ENCODE data around the gene ZNRF1. TPM values are rescaled to one million over a fixed set of nuclear protein-coding genes. Genes with fewer than 3 reads are reported as not detected.
"Not testable (repeated sequence)": the region's sequence is repeated elsewhere in the genome, so short reads cannot be mapped to it uniquely, and the experiment has no call there.

ZNRF1 gene
- total RNA-seq, 2 experiments from 2014 or later = 13.0 to 13.2 TPM

GRCh38 chr16:75019586-75019985, 20.8 kb downstream of the ZNRF1 start:
- POLR2A ChIA-PET = no interaction called here

GRCh38 chr16:75021410-75021809, 22.6 kb downstream of the ZNRF1 start:
- POLR2A ChIA-PET = no interaction called here
- CTCF ChIA-PET = no interaction called here

More at GRCh38 chr16:75019586-75019985, 20.8 kb downstream of the ZNRF1 start:
- CTCF ChIA-PET = interaction anchor here (0.6 kb wide), 1 partner anchor 43 kb away, joined by 3 read pairs; no protein-coding TSS in a partner anchor

GRCh38 chr16:75022567-75022966, 23.7 kb downstream of the ZNRF1 start:
- POLR2A ChIA-PET = no interaction called here
- CTCF ChIA-PET = no interaction called here

- ChIA-PET POLR2A (no interaction called here), CTCF (no interaction called here)
Measured at GRCh38 chr16:75023009-75023408, 24.2 kb downstream of the ZNRF1 start.

- ChIA-PET CTCF (no interaction called here), POLR2A (no interaction called here)
Measured at GRCh38 chr16:75024182-75024581, 25.4 kb downstream of the ZNRF1 start.

- POLR2A ChIA-PET = no interaction called here
- CTCF ChIA-PET = no interaction called here
Measured at GRCh38 chr16:75024594-75024993, 25.8 kb downstream of the ZNRF1 start.

GRCh38 chr16:75025761-75026160, 26.9 kb downstream of the ZNRF1 start:
- CTCF ChIA-PET = no interaction called here
- POLR2A ChIA-PET = no interaction called here

GRCh38 chr16:75026239-75026891, 27.5 kb downstream of the ZNRF1 start:
- CTCF ChIA-PET, POLR2A ChIA-PET: not testable (repeated sequence)

- POLR2A ChIA-PET = no interaction called here
- CTCF ChIA-PET = no interaction called here
Measured at GRCh38 chr16:75026892-75027391, 28.1 kb downstream of the ZNRF1 start.

GRCh38 chr16:75027520-75028300, 28.9 kb downstream of the ZNRF1 start:
- ChIA-PET POLR2A (no interaction called here), CTCF (no interaction called here)

GRCh38 chr16:75028544-75029135, 29.8 kb downstream of the ZNRF1 start:
- POLR2A ChIA-PET = interaction anchor here (0.6 kb wide), 1 partner anchor 147 kb away, joined by 5 read pairs; no protein-coding TSS in a partner anchor

GRCh38 chr16:75029854-75030253, 31.0 kb downstream of the ZNRF1 start:
- ChIA-PET CTCF (no interaction called here), POLR2A (no interaction called here)

More at GRCh38 chr16:75028544-75029135, 29.8 kb downstream of the ZNRF1 start:
- CTCF ChIA-PET = no interaction called here

- CTCF ChIA-PET = no interaction called here
- POLR2A ChIA-PET = no interaction called here
Measured at GRCh38 chr16:75032655-75033054, 33.8 kb downstream of the ZNRF1 start.

GRCh38 chr16:75035410-75035968, 36.7 kb downstream of the ZNRF1 start:
- POLR2A ChIA-PET = no interaction called here

GRCh38 chr16:75038036-75038858, 39.4 kb downstream of the ZNRF1 start:
- CTCF ChIA-PET = no interaction called here
- POLR2A ChIA-PET = no interaction called here

More at GRCh38 chr16:75035410-75035968, 36.7 kb downstream of the ZNRF1 start:
- CTCF ChIA-PET = interaction anchor here (1.3 kb wide), 1 partner anchor 76 kb away, joined by 5 read pairs; no protein-coding TSS in a partner anchor

- ChIA-PET POLR2A (no interaction called here), CTCF (interaction anchor here (0.6 kb wide), 1 partner anchor 120 kb away, joined by 4 read pairs; no protein-coding TSS in a partner anchor)
Measured at GRCh38 chr16:75039941-75040340, 41.1 kb downstream of the ZNRF1 start.

- CTCF ChIA-PET = interaction anchor here (0.7 to 0.8 kb wide), 2 partner anchors 11 to 34 kb away, joined by 3 to 4 read pairs; no protein-coding TSS in a partner anchor
- POLR2A ChIA-PET = no interaction called here
Measured at GRCh38 chr16:75042426-75043174, 43.8 kb downstream of the ZNRF1 start.

GRCh38 chr16:75043175-75043895, 44.5 kb downstream of the ZNRF1 start:
- CTCF ChIA-PET = interaction anchor here (0.6 to 0.8 kb wide), 2 partner anchors 35 to 156 kb away, joined by 3 read pairs; no protein-coding TSS in a partner anchor
- POLR2A ChIA-PET = no interaction called here
